Thymus (tissue), 11 donors: ENCODE measurements around the gene SPTBN2. TPM values are rescaled to one million over a fixed set of nuclear protein-coding genes. Genes with fewer than 3 reads are reported as not detected.

Experiments
- DNase-seq, 9 donors: peaks; one replicate each; pipeline ENCODE4 v3.0.0-alpha.2; 2013; ENCODE audit warnings: low spot score in 9 of 9, low read depth in 6 of 9, missing footprints in 1 of 9
- H3K27ac ChIP-seq, 2 donors: one replicate each; pipeline ENCODE4 v1.5.1; 2013; ENCODE audit warnings: control low read depth in 1 of 2, low read depth in 1 of 2, low read length in 1 of 2, mild to moderate bottlenecking in 1 of 2, moderate library complexity in 1 of 2
- H3K27me3 ChIP-seq, 2 donors: one replicate each; pipeline ENCODE4 v1.5.1; 2013; ENCODE audit warnings: low read length in 1 of 2; ENCODE audit not compliant: control insufficient read depth in 2 of 2, insufficient read depth in 1 of 2
- H3K36me3 ChIP-seq, 2 donors: one replicate each; pipeline ENCODE4 v1.5.1; 2013; ENCODE audit warnings: low read length in 1 of 2, mild to moderate bottlenecking in 1 of 2, moderate library complexity in 1 of 2; ENCODE audit not compliant: control insufficient read depth in 2 of 2, insufficient read depth in 2 of 2
- H3K4me1 ChIP-seq, 2 donors: one replicate each; pipeline ENCODE4 v1.5.1; 2013; ENCODE audit warnings: low read length in 2 of 2; ENCODE audit not compliant: control insufficient read depth in 2 of 2, insufficient read depth in 2 of 2
- H3K4me3 ChIP-seq, 2 donors: one replicate each; pipeline ENCODE4 v1.5.1; 2013; ENCODE audit warnings: low read length in 2 of 2, control low read depth in 1 of 2, mild to moderate bottlenecking in 1 of 2
- H3K9me3 ChIP-seq, 2 donors: one replicate each; pipeline ENCODE4 v1.5.1; 2013; ENCODE audit warnings: low read length in 1 of 2, mild to moderate bottlenecking in 1 of 2; ENCODE audit not compliant: control insufficient read depth in 2 of 2, insufficient read depth in 1 of 2
- WGBS: extraction: QIAGEN DNeasy Blood & Tissue Kit; methylation state at CpG from one replicate; pipeline ENCODE4 v1.1.7; 2013; 5-methylcytosine and 5-hydroxymethylcytosine counted together
- polyA plus RNA-seq: library from polyadenylated mRNA; stranded (reverse); fragments of 200-250 nt; gene quantifications from one replicate; pipeline ENCODE4 v1.2.3, GENCODE V29; 2013
- total RNA-seq: library from RNA; stranded (reverse); fragments of 120-200 nt; gene quantifications from one replicate; pipeline ENCODE4 v1.2.4, GENCODE V29; 2013
- donor health status: healthy.

The SPTBN2 gene
- total and polyA plus RNA-seq, 2 donors, result 5.5 to 8.5 TPM

GRCh38 chr11:66720223-66720898 is 8.7 kb downstream of the SPTBN2 start:
- peak; percentile 43 to 89 (median 57) for DNase-seq
- peak overlapping the region; percentile 12 to 57 for H3K27ac ChIP-seq
- H3K9me3 ChIP-seq, result peaks cover 0 to 4% of the 10 kb centered on the region in 2 donors
- WGBS, result 63% methylated on average over 15 of the region's 15 CpGs
- peak overlapping the region in 1 of 2 donors; percentile 20 for H3K4me3 ChIP-seq
- no peaks in the 10 kb centered on the region for H3K36me3 ChIP-seq
- H3K27me3 ChIP-seq, result peaks cover 16 to 29% of the 10 kb centered on the region in 2 donors
- peaks cover 12 to 34% of the 10 kb centered on the region in 2 donors for H3K4me1 ChIP-seq

- H3K9me3 ChIP-seq, result peaks cover 0 to 4% of the 10 kb centered on the region in 2 donors
- H3K27me3 ChIP-seq, result peaks cover 5 to 21% of the 10 kb centered on the region in 2 donors
- H3K4me1 ChIP-seq, result peaks cover 12 to 34% of the 10 kb centered on the region in 2 donors
- DNase-seq, result no peak
- no peak overlapping the region for H3K4me3 ChIP-seq
- no peaks in the 10 kb centered on the region for H3K36me3 ChIP-seq
- H3K27ac ChIP-seq, result no peak overlapping the region
- 94% methylated on average over 8 of the region's 8 CpGs for WGBS
Measured at GRCh38 chr11:66719111-66719872, 9.7 kb downstream of the SPTBN2 start.

- Histone ChIP-seq H3K4me1 (peaks cover 12 to 34% of the 10 kb centered on the region in 2 donors), H3K9me3 (peaks cover 0 to 4% of the 10 kb centered on the region in 2 donors), H3K27me3 (peaks cover 2 to 14% of the 10 kb centered on the region in 2 donors), H3K36me3 (no peaks in the 10 kb centered on the region), H3K27ac (no peak overlapping the region), H3K4me3 (no peak overlapping the region)
- WGBS, result 90% methylated on average over 26 of the region's 26 CpGs
- DNase-seq, result no peak
Measured at GRCh38 chr11:66718320-66718971, 10.6 kb downstream of the SPTBN2 start.

GRCh38 chr11:66717925-66718319 is 11.1 kb downstream of the SPTBN2 start:
- Histone ChIP-seq H3K27ac (no peak overlapping the region), H3K27me3 (peaks cover 0 to 11% of the 10 kb centered on the region in 2 donors), H3K9me3 (peaks cover 0 to 4% of the 10 kb centered on the region in 2 donors), H3K4me1 (peaks cover 12 to 34% of the 10 kb centered on the region in 2 donors), H3K4me3 (no peak overlapping the region), H3K36me3 (no peaks in the 10 kb centered on the region)
- no peak for DNase-seq
- 96% methylated on average over 14 of the region's 14 CpGs for WGBS

GRCh38 chr11:66716996-66717395 is 12.0 kb downstream of the SPTBN2 start:
- Histone ChIP-seq H3K4me3 (no peak overlapping the region), H3K36me3 (no peaks in the 10 kb centered on the region), H3K4me1 (peaks cover 12 to 34% of the 10 kb centered on the region in 2 donors), H3K27me3 (peaks cover 0 to 9% of the 10 kb centered on the region in 2 donors), H3K27ac (no peak overlapping the region), H3K9me3 (peaks cover 0 to 4% of the 10 kb centered on the region in 2 donors)
- DNase-seq, result no peak
- 63% methylated on average over 3 of the region's 3 CpGs for WGBS

GRCh38 chr11:66715346-66716085 is 13.5 kb downstream of the SPTBN2 start:
- Histone ChIP-seq H3K4me3 (no peak overlapping the region), H3K9me3 (peaks cover 0 to 4% of the 10 kb centered on the region in 2 donors), H3K27me3 (peaks cover 0 to 9% of the 10 kb centered on the region in 2 donors), H3K27ac (no peak overlapping the region), H3K4me1 (peaks cover 11 to 27% of the 10 kb centered on the region in 2 donors), H3K36me3 (no peaks in the 10 kb centered on the region)
- 93% methylated on average over 19 of the region's 19 CpGs for WGBS
- no peak for DNase-seq

- DNase-seq, result no peak
- H3K36me3 ChIP-seq, result no peaks in the 10 kb centered on the region
Measured at GRCh38 chr11:66713746-66714480, 15.1 kb downstream of the SPTBN2 start.

GRCh38 chr11:66710384-66710930 is 18.6 kb downstream of the SPTBN2 start:
- H3K9me3 ChIP-seq, result no peaks in the 10 kb centered on the region
- WGBS, result 96% methylated on average over 15 of the region's 15 CpGs
- no peaks in the 10 kb centered on the region for H3K36me3 ChIP-seq
- H3K4me1 ChIP-seq, result no peaks in the 10 kb centered on the region
- no peak for DNase-seq
- no peak overlapping the region for H3K27ac ChIP-seq
- H3K27me3 ChIP-seq, result peaks cover 0 to 3% of the 10 kb centered on the region in 2 donors
- H3K4me3 ChIP-seq, result no peak overlapping the region

More at GRCh38 chr11:66713746-66714480, 15.1 kb downstream of the SPTBN2 start:
- no peak overlapping the region for H3K4me3 ChIP-seq
- peaks cover 0 to 11% of the 10 kb centered on the region in 2 donors for H3K4me1 ChIP-seq
- no peaks in the 10 kb centered on the region for H3K9me3 ChIP-seq
- H3K27ac ChIP-seq, result no peak overlapping the region
- WGBS, result 81% methylated on average over 12 of the region's 12 CpGs
- H3K27me3 ChIP-seq, result peaks cover 0 to 6% of the 10 kb centered on the region in 2 donors
